MM.1S (cell line): Measurements from ENCODE around the gene VAV3.

Experiments used
- DNase-seq: peaks from one replicate; pipeline ENCODE4 v3.0.0-alpha.2; 2015
- H2AFZ ChIP-seq: fragments of 300-600 bp; sonication (generic); 2 replicates; pipeline ENCODE4 v1.6.0; 2016; ENCODE audit warnings: antibody characterized with exemption, low read length
- H3F3A ChIP-seq: fragments of 300-600 bp; sonication (generic); 2 replicates; pipeline ENCODE4 v1.6.1; 2016; ENCODE audit warnings: mild to moderate bottlenecking, antibody characterized with exemption, low read length, moderate library complexity, mixed read lengths; ENCODE audit not compliant: insufficient read depth
- H3K27ac ChIP-seq: fragments of 300-600 bp; sonication (generic); 2 replicates; pipeline ENCODE4 v1.5.1; 2016; ENCODE audit warnings: mild to moderate bottlenecking, low read length
- H3K27me3 ChIP-seq: fragments of 300-600 bp; sonication (generic); replicated peaks from 2 replicates; pipeline ENCODE4 v1.6.0; 2016; ENCODE audit warnings: low read length; ENCODE audit not compliant: insufficient read depth
- H3K36me3 ChIP-seq: fragments of 300-600 bp; sonication (generic); replicated peaks from 2 replicates; pipeline ENCODE4 v1.6.1; 2016; ENCODE audit warnings: mild to moderate bottlenecking, low read length, mixed read lengths; ENCODE audit not compliant: insufficient read depth
- H3K4me1 ChIP-seq: fragments of 300-600 bp; sonication (generic); 2 replicates; pipeline ENCODE4 v1.6.1; 2016; ENCODE audit warnings: low read length, mixed read lengths
- H3K4me2 ChIP-seq: fragments of 300-600 bp; sonication (generic); 2 replicates; pipeline ENCODE4 v1.6.0; 2016; ENCODE audit warnings: low read depth, low read length
- H3K4me3 ChIP-seq: fragments of 300-600 bp; sonication (generic); 2 replicates; pipeline ENCODE4 v1.5.1; 2016; ENCODE audit warnings: low read length, mixed read lengths
- H3K79me2 ChIP-seq: fragments of 300-600 bp; sonication (generic); 2 replicates; pipeline ENCODE4 v1.6.1; 2016; ENCODE audit warnings: mixed run types, low read length, mixed read lengths
- H3K9ac ChIP-seq: fragments of 300-600 bp; sonication (generic); 2 replicates; pipeline ENCODE4 v1.6.1; 2016; ENCODE audit warnings: low read length, mixed read lengths
- H3K9me2 ChIP-seq: fragments of 300-600 bp; sonication (generic); replicated peaks from 2 replicates; pipeline ENCODE4 v1.6.1; 2016; ENCODE audit warnings: mild to moderate bottlenecking, low read length, mixed read lengths; ENCODE audit not compliant: insufficient read depth
- H3K9me3 ChIP-seq: fragments of 300-600 bp; sonication (generic); replicated peaks from 2 replicates; pipeline ENCODE4 v1.6.1; 2016; ENCODE audit warnings: mild to moderate bottlenecking, low read length, mixed read lengths; ENCODE audit not compliant: insufficient read depth
- H4K20me1 ChIP-seq: fragments of 300-600 bp; sonication (generic); 2 replicates; pipeline ENCODE4 v1.6.1; 2016; ENCODE audit warnings: mild to moderate bottlenecking, low read length, moderate library complexity, mixed read lengths; ENCODE audit not compliant: insufficient read depth
- EZH2 ChIP-seq: fragments of 300-600 bp; sonication (generic); optimal IDR thresholded peaks from 2 replicates; pipeline ENCODE3; 2017; ENCODE audit warnings: low read depth, mild to moderate bottlenecking, antibody characterized with exemption, low read length, mixed read lengths
- EZH2phosphoT487 ChIP-seq: fragments of 300-600 bp; sonication (generic); IDR thresholded peaks from 2 replicates; pipeline ENCODE4 v1.6.1; 2018; ENCODE audit warnings: antibody characterized with exemption, low read length
- TF ChIP-seq, protein P1 (sequence below): fragments of 300-600 bp; sonication (generic); IDR thresholded peaks from 2 replicates; pipeline ENCODE4 v1.5.1; 2016; ENCODE audit warnings: antibody characterized with exemption, low read length, mixed read lengths

Gene VAV3

DNA sequence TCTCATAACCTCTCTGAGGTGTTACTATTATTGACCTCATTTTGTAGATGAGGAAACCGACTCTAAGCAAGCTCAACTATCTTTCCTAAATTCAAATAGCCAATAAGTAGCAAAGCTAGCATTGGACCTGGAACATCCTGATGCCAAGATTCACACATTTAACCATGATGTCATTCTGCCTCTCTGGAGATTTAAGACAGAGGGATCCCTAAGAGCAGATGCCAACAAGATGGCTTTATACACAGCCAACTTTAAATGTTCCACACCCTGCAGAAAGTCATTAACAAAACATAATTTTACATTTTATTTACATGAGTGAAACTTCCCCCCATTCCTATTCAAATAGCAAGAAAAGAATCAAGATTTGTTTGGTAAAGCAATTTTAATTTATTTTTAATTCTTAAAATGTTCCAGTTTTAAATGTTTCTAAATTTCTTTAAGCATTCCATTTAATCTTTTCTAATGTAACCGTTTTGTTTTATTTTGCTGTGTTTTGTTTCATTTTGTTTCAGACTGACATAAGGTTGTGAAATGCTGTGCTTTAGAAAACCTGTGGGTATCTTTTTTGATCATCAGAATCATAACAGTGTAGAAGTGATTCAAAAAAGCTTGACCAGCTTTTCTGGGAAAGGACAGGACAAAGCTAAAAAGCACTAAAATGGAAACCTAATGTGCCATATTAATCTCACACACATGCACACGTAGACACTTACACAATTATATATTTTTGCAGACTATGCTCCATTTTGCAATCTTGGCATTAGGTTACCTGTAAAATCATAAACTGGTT, 7.6 kb upstream of the VAV3 start:
- Histone ChIP-seq H3K4me1 (no peaks in the 10 kb centered on the region), H4K20me1 (no peaks in the 10 kb centered on the region), H3K9ac (no peak overlapping the region), H3K27me3 (no peaks in the 10 kb centered on the region), H3K4me2 (no peak overlapping the region), H3F3A (no peaks in the 10 kb centered on the region), H3K79me2 (no peaks in the 10 kb centered on the region), H3K36me3 (no peaks in the 10 kb centered on the region), H3K9me2 (no peaks in the 10 kb centered on the region), H3K27ac (no peak overlapping the region), H3K4me3 (no peak overlapping the region), H2AFZ (no peak overlapping the region), H3K9me3 (no peaks in the 10 kb centered on the region)
- DNase-seq: no peak
- TF ChIP-seq, protein P1, sequence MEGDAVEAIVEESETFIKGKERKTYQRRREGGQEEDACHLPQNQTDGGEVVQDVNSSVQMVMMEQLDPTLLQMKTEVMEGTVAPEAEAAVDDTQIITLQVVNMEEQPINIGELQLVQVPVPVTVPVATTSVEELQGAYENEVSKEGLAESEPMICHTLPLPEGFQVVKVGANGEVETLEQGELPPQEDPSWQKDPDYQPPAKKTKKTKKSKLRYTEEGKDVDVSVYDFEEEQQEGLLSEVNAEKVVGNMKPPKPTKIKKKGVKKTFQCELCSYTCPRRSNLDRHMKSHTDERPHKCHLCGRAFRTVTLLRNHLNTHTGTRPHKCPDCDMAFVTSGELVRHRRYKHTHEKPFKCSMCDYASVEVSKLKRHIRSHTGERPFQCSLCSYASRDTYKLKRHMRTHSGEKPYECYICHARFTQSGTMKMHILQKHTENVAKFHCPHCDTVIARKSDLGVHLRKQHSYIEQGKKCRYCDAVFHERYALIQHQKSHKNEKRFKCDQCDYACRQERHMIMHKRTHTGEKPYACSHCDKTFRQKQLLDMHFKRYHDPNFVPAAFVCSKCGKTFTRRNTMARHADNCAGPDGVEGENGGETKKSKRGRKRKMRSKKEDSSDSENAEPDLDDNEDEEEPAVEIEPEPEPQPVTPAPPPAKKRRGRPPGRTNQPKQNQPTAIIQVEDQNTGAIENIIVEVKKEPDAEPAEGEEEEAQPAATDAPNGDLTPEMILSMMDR: no peak
- no peak for TF ChIP-seq EZH2
- TF ChIP-seq EZH2phosphoT487: no peak

- Histone ChIP-seq H3K36me3 (no peaks in the 10 kb centered on the region), H3K27ac (no peak overlapping the region), H3K9ac (no peak overlapping the region), H3F3A (peaks cover 16% of the 10 kb centered on the region), H3K4me1 (0 out of 2 replicates have a peak, but pooled peaks cover 9% of the 10 kb centered on the region), H3K27me3 (no peaks in the 10 kb centered on the region), H2AFZ (no peak overlapping the region), H3K4me3 (no peak overlapping the region), H3K4me2 (no peak overlapping the region), H3K9me2 (no peaks in the 10 kb centered on the region), H3K79me2 (no peaks in the 10 kb centered on the region), H4K20me1 (no peaks in the 10 kb centered on the region), H3K9me3 (no peaks in the 10 kb centered on the region)
- TF ChIP-seq EZH2 (no peak), EZH2phosphoT487 (no peak)
- TF ChIP-seq, protein P1: no peak
- DNase-seq: no peak
Measured at GRCh38 chr1:107966550-107966949, 1.6 kb upstream of the VAV3 start.

DNA sequence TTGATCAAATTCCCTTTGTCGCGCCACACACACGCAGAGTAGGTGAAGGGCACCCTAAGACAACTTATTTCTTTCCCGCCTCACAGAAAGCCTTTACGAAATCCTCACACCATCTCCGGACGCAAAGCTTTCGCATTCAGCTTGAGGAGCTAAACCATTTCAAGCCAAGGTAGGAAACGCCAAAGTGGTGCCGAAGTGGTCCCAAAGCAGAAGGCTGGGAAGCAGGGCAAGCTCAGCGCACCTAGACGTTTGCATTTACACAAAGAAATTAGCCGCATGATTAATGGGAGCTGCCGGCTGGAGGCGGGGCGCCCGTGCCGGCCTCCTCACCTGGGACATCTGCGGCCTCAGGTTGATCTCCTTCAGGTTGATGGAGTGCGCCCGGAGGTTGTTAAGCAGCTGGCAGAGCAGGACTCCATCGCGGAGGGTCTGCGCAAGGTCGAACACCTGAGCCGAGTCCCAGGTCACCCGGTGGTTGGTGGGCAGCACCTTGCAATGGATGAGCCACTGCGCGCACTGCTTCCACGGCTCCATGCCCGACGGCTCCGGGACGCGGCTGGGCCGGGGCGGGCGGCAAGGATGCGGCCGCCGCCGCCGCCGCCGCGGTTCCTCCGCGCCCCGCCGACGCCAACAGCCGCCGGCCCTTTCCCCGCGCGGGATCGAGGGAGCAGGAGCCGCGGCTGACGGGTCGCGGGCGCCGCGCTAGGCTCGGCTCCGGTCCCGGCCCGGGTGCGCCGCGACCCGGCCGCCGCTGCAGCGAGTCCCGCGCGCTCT, 457 bp downstream of the VAV3 start:
- no peaks in the 10 kb centered on the region for H3K9me2 ChIP-seq
- peak overlapping the region; percentile 34 for H3K9ac ChIP-seq
- H3K27ac ChIP-seq: peak overlapping the region; percentile 73; the same call in 1 of the 2 replicates
- peak overlapping the region; percentile 71 for H3K4me3 ChIP-seq
- H4K20me1 ChIP-seq: no peaks in the 10 kb centered on the region
- H3K4me2 ChIP-seq: peak overlapping the region; percentile 83
- H3F3A ChIP-seq: peaks cover 16% of the 10 kb centered on the region
- H2AFZ ChIP-seq: peak overlapping the region; percentile 51
- no peaks in the 10 kb centered on the region for H3K79me2 ChIP-seq
- H3K27me3 ChIP-seq: no peaks in the 10 kb centered on the region
- TF ChIP-seq, protein P1: no peak
- TF ChIP-seq EZH2 (no peak), EZH2phosphoT487 (no peak)
- 0 out of 2 replicates have a peak, but pooled peaks cover 9% of the 10 kb centered on the region for H3K4me1 ChIP-seq
- H3K9me3 ChIP-seq: no peaks in the 10 kb centered on the region
- no peaks in the 10 kb centered on the region for H3K36me3 ChIP-seq
- DNase-seq: peak; percentile 29
